HepG2 (cell line): Measurements from ENCODE around the gene DUOXA1. TPM values are rescaled to one million over a fixed set of nuclear protein-coding genes. Genes with fewer than 3 reads are reported as not detected.

Source experiments
- ATAC-seq: fragments of 200-7000 bp; cut with Tn5 transposase; 3 replicates; pipeline ENCODE4 v1.9.1; 2020; ENCODE audit warnings: mild to moderate bottlenecking, moderate library complexity
- BruUV-seq: library from RNA; stranded (reverse); fragments of 400-500 nt; replicated peaks from 2 replicates; lab custom pipeline; 2021; lab: Mats Ljungman, UMichigan
- CTCF ChIA-PET: fragments of 300-600 bp; formaldehyde crosslinking; extraction: SDS; loops from one replicate; lab custom pipeline; 2021; ENCODE audit warnings: low total read pairs, inconsistent platforms, low intra/inter-chr PET ratio; lab: Yijun Ruan, JAX
- POLR2A ChIA-PET: fragments of 350-600 bp; sonication (Branson Sonifier 250); formaldehyde crosslinking; loops from one replicate; lab custom pipeline; 2020; ENCODE audit warnings: antibody characterized with exemption, inconsistent platforms; lab: Yijun Ruan, JAX
- DNase-seq: peaks from one replicate; pipeline ENCODE4 v3.0.0-alpha.2; 2015; ENCODE audit warnings: low spot score
- FAIRE-seq: peaks from 3 replicates; lab custom pipeline; 2011; peaks lifted over from hg19 to GRCh38; lab: Jason Lieb, UNC
- H2AFZ ChIP-seq: one replicate; pipeline ENCODE4 v1.6.1; 2011; ENCODE audit warnings: low read length, inconsistent platforms
- H3K27ac ChIP-seq: fragments of 300-600 bp; 3 replicates; pipeline ENCODE4 v1.8.0; 2011; ENCODE audit warnings: mixed run types, mild to moderate bottlenecking, mixed read lengths, low read length, inconsistent platforms; ENCODE audit not compliant: insufficient read depth; ENCODE audit errors: extremely low read length
- H3K27me3 ChIP-seq, 2 experiments: fragments of 200-600 bp in 1 of 2; 2 replicates in 1 of 2; 3 replicates in 1 of 2; pipeline versions ENCODE4 v1.6.0 to v1.8.0; 2011; ENCODE audit warnings: low read length in 2 of 2, mild to moderate bottlenecking in 2 of 2, moderate library complexity in 2 of 2, inconsistent platforms in 1 of 2; ENCODE audit not compliant: insufficient read depth in 2 of 2, control insufficient read depth in 1 of 2
- H3K36me3 ChIP-seq, 2 experiments: fragments of 200-600 bp in 1 of 2; replicated peaks in 1 of 2; 2 replicates in 1 of 2; 3 replicates in 1 of 2; pipeline versions ENCODE4 v1.5.1 to v1.8.0; 2011; ENCODE audit warnings: low read length in 2 of 2, inconsistent platforms in 1 of 2; ENCODE audit not compliant: insufficient read depth in 2 of 2, control insufficient read depth in 1 of 2
- H3K4me1 ChIP-seq: 2 replicates; pipeline ENCODE4 v1.5.1; 2012; ENCODE audit warnings: low read length, inconsistent platforms; ENCODE audit not compliant: insufficient read depth
- H3K4me2 ChIP-seq: 2 replicates; pipeline ENCODE4 v1.6.0; 2011; ENCODE audit warnings: low read depth, low read length, inconsistent platforms
- H3K4me3 ChIP-seq, 3 experiments: fragments of 200-600 bp in 1 of 3; sonication (generic), shearing (Covaris generic) in 1 of 3; replicated peaks in 1 of 3; 2 replicates each; pipeline ENCODE4 v1.5.1; 2011 to 2016; ENCODE audit warnings: low read length in 3 of 3, inconsistent platforms in 2 of 3, low read depth in 2 of 3, mild to moderate bottlenecking in 2 of 3, control low read depth in 1 of 3, mixed read lengths in 1 of 3; ENCODE audit not compliant: insufficient read depth in 1 of 3
- H3K79me2 ChIP-seq: one replicate; pipeline ENCODE4 v1.6.1; 2011; ENCODE audit warnings: low read length, inconsistent platforms; ENCODE audit not compliant: insufficient read depth
- H3K9ac ChIP-seq: 2 replicates; pipeline ENCODE4 v1.6.0; 2011; ENCODE audit warnings: mild to moderate bottlenecking, low read depth, low read length, inconsistent platforms; ENCODE audit not compliant: insufficient read depth
- H3K9me3 ChIP-seq: 2 replicates; pipeline ENCODE4 v1.5.1; 2012; ENCODE audit warnings: mild to moderate bottlenecking, low read length
- H4K20me1 ChIP-seq: 2 replicates; pipeline ENCODE4 v1.6.0; 2011; ENCODE audit warnings: inconsistent platforms, mild to moderate bottlenecking, low read length, moderate library complexity; ENCODE audit not compliant: insufficient read depth
- HNRNPH1 ChIP-seq: fragments of 200-400 bp; formaldehyde crosslinking; optimal IDR thresholded peaks from 2 replicates; pipeline ENCODE3; 2017; ENCODE audit warnings: mild to moderate bottlenecking, low read depth, low read length
- MBD4 ChIP-seq: IDR thresholded peaks from 2 replicates; pipeline ENCODE4 v1.6.1; 2012; ENCODE audit warnings: low read length, inconsistent platforms, borderline replicate concordance
- RFX5 ChIP-seq: IDR thresholded peaks from 2 replicates; pipeline ENCODE4 v1.6.1; 2011; ENCODE audit warnings: low read depth, low read length, improper control_type of control experiment
- WGBS: methylation state at CpG from one replicate; pipeline ENCODE4 v1.1.6; 2017; ENCODE audit warnings: low lambda C conversion rate; 5-methylcytosine and 5-hydroxymethylcytosine counted together
- in situ Hi-C: cut with HindIII; loops from 2 replicates; pipeline ENCODE4 v1.10.0; 2017; ENCODE audit warnings: low pct_unique_long_range_greater_than_20kb; ENCODE audit not compliant: extremely low pct_ligation_motif_present
- intact Hi-C: fragments of 100-400 bp; cut with micrococcal nuclease; formaldehyde crosslinking; loops from one replicate; pipeline ENCODE4 v1.10.0; 2022; ENCODE audit not compliant: unreplicated experiment
- polyA plus RNA-seq, 8 experiments: library from polyadenylated mRNA; depleted of rRNA in 3 of 8; stranded (reverse) in 7 of 8; unstranded in 1 of 8; fragments of >200 nt; fragmentation: Illumina TruSeq in 4 of 8; extraction: Trizol in 4 of 8; gene quantifications; 2 replicates each; pipeline versions ENCODE4 v1.2.1 to v1.2.3, GENCODE V29; 2011 to 2016; ENCODE audit warnings: low read depth in 4 of 8, missing spikeins in 1 of 8, mixed read lengths in 1 of 8; ENCODE audit not compliant: insufficient read depth in 1 of 8
- total RNA-seq, 5 experiments: library from RNA; depleted of rRNA; stranded (reverse); fragments of >200 nt; fragmentation: Illumina TruSeq; extraction: Trizol; gene quantifications; 2 replicates each; pipeline ENCODE4 v1.2.3, GENCODE V29; 2016; ENCODE audit warnings: low read depth in 1 of 5
- TF ChIP-seq, protein P1 (sequence below): IDR thresholded peaks from 2 replicates; pipeline ENCODE4 v1.6.1; 2012; ENCODE audit warnings: low read depth, low read length, improper control_type of control experiment
- TF ChIP-seq, protein P2 (sequence below): sonication (generic); formaldehyde crosslinking; IDR thresholded peaks from 2 replicates; pipeline ENCODE4 v1.8.1; 2023; ENCODE audit warnings: mild to moderate bottlenecking, missing genetic modification reagents

The DUOXA1 gene
- total and polyA plus RNA-seq, 2 of the 13 experiments (the other 11 are each of a cell fraction or from before 2014, with no cell fraction given), result not detected

DNA sequence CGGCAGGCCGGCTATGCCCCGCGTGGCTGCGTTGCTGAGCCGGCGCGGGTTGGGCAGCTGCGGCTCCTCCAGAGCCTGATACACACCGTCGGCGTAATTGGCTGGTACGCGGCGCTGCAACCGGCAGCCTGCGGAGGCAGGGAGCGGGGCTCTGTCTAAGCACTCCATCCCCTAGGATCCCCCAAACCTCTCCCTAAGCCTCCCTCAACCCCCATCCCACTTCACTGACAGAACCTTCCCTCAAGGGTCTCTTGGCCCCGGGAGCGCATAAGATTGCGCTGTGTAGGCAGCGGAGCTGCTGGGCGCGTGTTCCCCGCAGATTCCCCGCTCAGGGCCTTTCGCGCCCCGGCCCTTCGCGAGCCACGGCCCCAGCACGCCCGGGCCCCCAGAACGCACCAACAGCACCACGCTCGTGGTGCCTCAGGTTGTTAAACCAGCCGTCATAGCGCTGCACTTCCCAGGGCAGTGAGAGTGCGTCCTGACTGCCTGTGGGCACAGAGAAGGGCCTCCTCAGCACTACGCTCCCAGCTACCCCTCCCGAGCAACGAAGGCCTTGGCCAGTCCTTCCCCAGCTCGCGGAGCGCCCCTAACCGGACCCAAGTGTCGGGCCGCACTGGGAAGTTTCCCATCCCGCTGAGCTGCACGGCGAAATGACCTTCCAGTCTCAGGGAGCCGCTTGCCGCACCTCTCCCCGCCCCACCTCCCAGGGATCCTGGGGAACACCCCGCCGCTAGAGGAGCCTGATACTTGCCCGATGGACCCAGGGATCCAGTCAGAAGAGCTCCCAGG, 16.9 kb downstream of the DUOXA1 start (continued):
- TF ChIP-seq, protein P1, sequence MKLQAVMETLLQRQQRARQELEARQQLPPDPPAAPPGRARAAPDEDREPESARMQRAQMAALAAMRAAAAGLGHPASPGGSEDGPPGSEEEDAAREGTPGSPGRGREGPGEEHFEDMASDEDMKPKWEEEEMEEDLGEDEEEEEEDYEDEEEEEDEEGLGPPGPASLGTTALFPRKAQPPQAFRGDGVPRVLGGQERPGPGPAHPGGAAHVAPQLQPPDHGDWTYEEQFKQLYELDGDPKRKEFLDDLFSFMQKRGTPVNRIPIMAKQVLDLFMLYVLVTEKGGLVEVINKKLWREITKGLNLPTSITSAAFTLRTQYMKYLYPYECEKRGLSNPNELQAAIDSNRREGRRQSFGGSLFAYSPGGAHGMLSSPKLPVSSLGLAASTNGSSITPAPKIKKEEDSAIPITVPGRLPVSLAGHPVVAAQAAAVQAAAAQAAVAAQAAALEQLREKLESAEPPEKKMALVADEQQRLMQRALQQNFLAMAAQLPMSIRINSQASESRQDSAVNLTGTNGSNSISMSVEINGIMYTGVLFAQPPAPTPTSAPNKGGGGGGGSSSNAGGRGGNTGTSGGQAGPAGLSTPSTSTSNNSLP, result no peak
- TF ChIP-seq HNRNPH1, result no peak

DNA sequence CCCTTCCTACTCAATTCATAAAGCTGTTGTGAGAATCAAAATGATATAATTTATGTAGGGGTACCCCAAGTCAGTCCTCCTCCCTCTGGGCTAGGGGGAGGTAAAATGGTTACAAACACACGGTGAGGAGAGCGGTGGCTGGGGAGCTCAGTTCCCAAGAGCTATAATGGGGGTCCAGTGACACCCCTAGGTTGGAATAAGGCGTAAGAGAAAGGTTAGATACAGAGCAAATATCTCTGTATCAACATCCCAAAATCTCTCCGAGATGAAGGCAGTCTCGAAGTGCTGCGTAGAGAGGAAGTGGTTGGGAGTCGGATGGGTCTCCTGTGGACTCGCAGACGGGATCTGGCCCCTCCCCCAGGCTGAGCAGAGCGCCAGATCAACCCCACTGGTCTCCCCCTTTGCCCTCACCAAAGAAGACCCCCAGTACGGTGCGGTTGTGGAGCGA, 17.5 kb downstream of the DUOXA1 start:
- H3K9me3 ChIP-seq, result no peaks in the 10 kb centered on the region
- DNase-seq, result no peak
- no peak overlapping the region for H3K27ac ChIP-seq
- intact Hi-C loops (no loop called here), in situ Hi-C loops (no loop called here)
- H2AFZ ChIP-seq, result no peak overlapping the region
- no peak overlapping the region for H3K9ac ChIP-seq
- WGBS, result 38% methylated on average over 12 of the region's 13 CpGs
- H3K79me2 ChIP-seq, result no peaks in the 10 kb centered on the region
- BruUV-seq, result no TSS peak
- H4K20me1 ChIP-seq, result no peaks in the 10 kb centered on the region
- no peak for FAIRE-seq
- H3K36me3 ChIP-seq, result no peaks in the 10 kb centered on the region
- peaks cover 20% of the 10 kb centered on the region for H3K4me1 ChIP-seq
- no peak for TF ChIP-seq RFX5
- TF ChIP-seq MBD4, result no peak
- TF ChIP-seq, protein P2, sequence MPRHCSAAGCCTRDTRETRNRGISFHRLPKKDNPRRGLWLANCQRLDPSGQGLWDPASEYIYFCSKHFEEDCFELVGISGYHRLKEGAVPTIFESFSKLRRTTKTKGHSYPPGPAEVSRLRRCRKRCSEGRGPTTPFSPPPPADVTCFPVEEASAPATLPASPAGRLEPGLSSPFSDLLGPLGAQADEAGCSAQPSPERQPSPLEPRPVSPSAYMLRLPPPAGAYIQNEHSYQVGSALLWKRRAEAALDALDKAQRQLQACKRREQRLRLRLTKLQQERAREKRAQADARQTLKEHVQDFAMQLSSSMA (CRISPR knock-in tag), result no peak
- no peak for ATAC-seq
- H3K4me2 ChIP-seq, result peak overlapping the region; percentile 7; the same call in 1 of the 2 replicates
- H3K4me3 ChIP-seq, result no peak overlapping the region
- POLR2A ChIA-PET, result no interaction called here
- CTCF ChIA-PET, result no interaction called here
- peaks cover 15 to 66% of the 10 kb centered on the region in 2 experiments for H3K27me3 ChIP-seq
